Liver (tissue), 9 donors: ENCODE data around the gene CCNB2. TPM values are rescaled to one million over a fixed set of nuclear protein-coding genes. Genes with fewer than 3 reads are reported as not detected.
"Not testable (repeated sequence)": the region's sequence is repeated elsewhere in the genome, so short reads cannot be mapped to it uniquely, and the experiment has no call there.

ENCODE experiments used
- DNase-seq: peaks from one replicate; pipeline ENCODE4 v3.0.0-alpha.2; 2017; ENCODE audit warnings: low spot score
- H3K27ac ChIP-seq, 2 donors: one replicate each; pipeline ENCODE4 v1.7.0; 2013; ENCODE audit warnings: inconsistent platforms in 2 of 2, low read length in 2 of 2, control low read depth in 1 of 2, low read depth in 1 of 2, mild to moderate bottlenecking in 1 of 2
- H3K27me3 ChIP-seq, 4 donors: one replicate each; pipeline versions ENCODE4 v1.6.1 to v1.7.0; 2013; ENCODE audit warnings: low read length in 3 of 4, inconsistent platforms in 1 of 4, mild to moderate bottlenecking in 1 of 4, moderate library complexity in 1 of 4; ENCODE audit not compliant: control insufficient read depth in 4 of 4, insufficient read depth in 4 of 4
- H3K36me3 ChIP-seq, 4 donors: one replicate each; pipeline versions ENCODE4 v1.6.1 to v1.7.0; 2013; ENCODE audit warnings: low read length in 3 of 4, mild to moderate bottlenecking in 3 of 4, low read depth in 1 of 4, moderate library complexity in 1 of 4; ENCODE audit not compliant: control insufficient read depth in 4 of 4, insufficient read depth in 3 of 4
- H3K4me1 ChIP-seq, 4 donors: one replicate each; pipeline versions ENCODE4 v1.6.1 to v1.7.0; 2013; ENCODE audit warnings: low read length in 3 of 4, mild to moderate bottlenecking in 3 of 4, moderate library complexity in 1 of 4; ENCODE audit not compliant: control insufficient read depth in 4 of 4, insufficient read depth in 4 of 4
- H3K4me3 ChIP-seq, 3 donors: one replicate each; pipeline versions ENCODE4 v1.6.1 to v1.7.0; 2013; ENCODE audit warnings: low read length in 3 of 3, control low read depth in 1 of 3, low read depth in 1 of 3, mild to moderate bottlenecking in 1 of 3
- H3K9ac ChIP-seq, 2 donors: one replicate each; pipeline ENCODE4 v1.7.0; 2013; ENCODE audit warnings: low read length in 2 of 2, mild to moderate bottlenecking in 2 of 2, moderate library complexity in 2 of 2, control low read depth in 1 of 2, low read depth in 1 of 2
- H3K9me3 ChIP-seq, 4 donors: one replicate each; pipeline versions ENCODE4 v1.6.1 to v1.7.0; 2013; ENCODE audit warnings: low read length in 3 of 4; ENCODE audit not compliant: control insufficient read depth in 4 of 4
- ATF3 ChIP-seq: IDR thresholded peaks from 2 replicates; pipeline ENCODE4 v1.6.1; 2016; ENCODE audit warnings: antibody characterized with exemption
- EGR1 ChIP-seq, 2 donors: IDR thresholded peaks; 2 replicates each; pipeline ENCODE4 v1.6.1; 2016 to 2018; ENCODE audit warnings: antibody characterized with exemption in 2 of 2, low read depth in 2 of 2
- FOXA1 ChIP-seq: IDR thresholded peaks from 2 replicates; pipeline ENCODE4 v1.6.1; 2016; ENCODE audit warnings: antibody characterized with exemption
- GABPA ChIP-seq, 2 donors: IDR thresholded peaks in 1 of 2; conservative IDR thresholded peaks in 1 of 2; 2 replicates each; pipeline ENCODE4 v1.6.1; 2016; ENCODE audit warnings: antibody characterized with exemption in 2 of 2, mild to moderate bottlenecking in 1 of 2, moderate library complexity in 1 of 2
- HNF4A ChIP-seq, 2 donors: conservative IDR thresholded peaks; 2 replicates each; pipeline ENCODE4 v1.6.1; 2016; ENCODE audit warnings: antibody characterized with exemption in 2 of 2, mild to moderate bottlenecking in 2 of 2
- HNF4G ChIP-seq: IDR thresholded peaks from 2 replicates; pipeline ENCODE4 v1.6.1; 2016; ENCODE audit warnings: antibody characterized with exemption
- MAX ChIP-seq: IDR thresholded peaks from 2 replicates; pipeline ENCODE4 v1.6.1; 2016; ENCODE audit warnings: antibody characterized with exemption
- RXRA ChIP-seq, 2 donors: IDR thresholded peaks; 2 replicates each; pipeline ENCODE4 v1.6.1; 2017 to 2018; ENCODE audit warnings: antibody characterized with exemption in 2 of 2, mild to moderate bottlenecking in 1 of 2
- SP1 ChIP-seq: IDR thresholded peaks from 2 replicates; pipeline ENCODE4 v1.6.1; 2018; ENCODE audit warnings: antibody characterized with exemption, mild to moderate bottlenecking
- ZBTB33 ChIP-seq: IDR thresholded peaks from 2 replicates; pipeline ENCODE4 v1.6.1; 2016; ENCODE audit warnings: antibody characterized with exemption
- WGBS: extraction: QIAGEN DNeasy Blood & Tissue Kit; methylation state at CpG from one replicate; pipeline ENCODE4 v1.1.7; 2013; 5-methylcytosine and 5-hydroxymethylcytosine counted together
- polyA plus RNA-seq, 2 donors: library from polyadenylated mRNA; stranded (reverse) in 1 of 2; unstranded in 1 of 2; fragments of 200-250 nt in 1 of 2; fragments of >200 nt in 1 of 2; fragmentation: Nextera tagmentation in 1 of 2; extraction: Ambion mirVana in 1 of 2; gene quantifications; one replicate each; pipeline versions ENCODE4 v1.2.1 to v1.2.3, GENCODE V29; 2013 to 2015
- total RNA-seq, 2 donors: library from RNA; depleted of rRNA; stranded (reverse); fragments of >200 nt; gene quantifications; one replicate each; pipeline ENCODE4 v1.2.3, GENCODE V29; 2014
- donor health status: healthy.
- donor health status: healthy.
- donor health status: healthy.
- donor health status: healthy.
- donor health status: healthy.

CCNB2 gene
- total and polyA plus RNA-seq, 4 donors: 0.42 to 53.1 (median 2.0) TPM

DNA sequence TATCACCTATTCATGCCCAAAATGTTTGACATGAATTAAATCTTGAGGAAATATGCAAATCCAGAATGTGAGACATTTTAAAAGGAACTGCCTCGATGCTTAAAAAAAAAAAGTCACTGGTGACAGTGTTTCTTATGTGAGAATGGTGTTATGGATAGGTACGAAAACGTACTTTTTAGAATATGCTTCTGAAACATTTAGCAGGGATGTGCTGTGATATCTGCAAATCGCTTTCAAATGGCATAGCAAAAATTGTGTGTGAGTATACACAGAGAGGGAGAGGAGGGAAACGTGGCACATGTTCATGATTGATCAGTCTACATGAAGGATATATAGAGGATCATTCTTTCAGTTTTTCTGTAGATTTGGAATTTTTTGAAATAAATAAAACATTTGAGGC, 16.0 kb downstream of the CCNB2 start:
- H3K9ac ChIP-seq: no peak overlapping the region
- 96% methylated on average over 5 of the region's 5 CpGs for WGBS
- H3K9me3 ChIP-seq: no peaks in the 10 kb centered on the region
- no peak for DNase-seq
- no peak overlapping the region for H3K27ac ChIP-seq
- TF ChIP-seq GABPA (IDR thresholded peaks at IDR 0.05 in 1 of 2, conservative IDR thresholded peaks at IDR 0.05 in 1 of 2): no peak
- no peak for TF ChIP-seq HNF4G
- no peak for TF ChIP-seq EGR1 (IDR thresholded peaks at IDR 0.05; ENCODE audit: low read depth in 2 of 2)
- TF ChIP-seq RXRA (IDR thresholded peaks at IDR 0.05): no peak
- no peak for TF ChIP-seq MAX
- no peak for TF ChIP-seq ZBTB33
- H3K27me3 ChIP-seq: no peaks in the 10 kb centered on the region
- H3K4me3 ChIP-seq: no peak overlapping the region
- no peaks in the 10 kb centered on the region for H3K4me1 ChIP-seq
- H3K36me3 ChIP-seq: no peaks in the 10 kb centered on the region

DNA sequence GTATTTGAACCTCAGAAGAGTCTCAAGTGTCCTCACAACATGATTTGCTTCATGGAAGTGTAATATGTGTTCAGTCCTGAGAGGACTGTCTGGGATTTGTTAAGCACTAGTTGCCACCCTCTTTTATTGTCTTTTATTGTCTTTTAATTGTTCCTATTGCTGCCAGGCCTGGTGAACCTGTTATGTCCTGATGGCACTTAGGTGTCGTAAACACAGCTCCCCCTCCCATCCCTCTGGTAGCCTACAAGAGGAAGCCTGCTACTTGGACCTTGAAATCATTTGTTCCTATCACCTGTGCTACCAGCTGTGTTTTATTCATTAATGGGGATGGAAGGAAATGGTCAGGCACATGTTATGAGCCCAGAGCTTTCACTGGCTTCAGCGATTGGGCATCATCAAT, 19.3 kb downstream of the CCNB2 start:
- no peak overlapping the region for H3K4me3 ChIP-seq
- no peak overlapping the region for H3K9ac ChIP-seq
- TF ChIP-seq RXRA (IDR thresholded peaks at IDR 0.05) (no peak), HNF4A (conservative IDR thresholded peaks at IDR 0.05) (no peak), ATF3 (no peak), SP1 (no peak), FOXA1 (no peak), GABPA (IDR thresholded peaks at IDR 0.05 in 1 of 2, conservative IDR thresholded peaks at IDR 0.05 in 1 of 2) (no peak)
- H3K36me3 ChIP-seq: no peaks in the 10 kb centered on the region
- WGBS: 87% methylated on average over 2 of the region's 2 CpGs
- no peak for DNase-seq
- H3K4me1 ChIP-seq: no peaks in the 10 kb centered on the region
- no peaks in the 10 kb centered on the region for H3K27me3 ChIP-seq
- H3K9me3 ChIP-seq: peaks cover 0 to 4% (median 0%) of the 10 kb centered on the region in 4 donors
- H3K27ac ChIP-seq: no peak overlapping the region

DNA sequence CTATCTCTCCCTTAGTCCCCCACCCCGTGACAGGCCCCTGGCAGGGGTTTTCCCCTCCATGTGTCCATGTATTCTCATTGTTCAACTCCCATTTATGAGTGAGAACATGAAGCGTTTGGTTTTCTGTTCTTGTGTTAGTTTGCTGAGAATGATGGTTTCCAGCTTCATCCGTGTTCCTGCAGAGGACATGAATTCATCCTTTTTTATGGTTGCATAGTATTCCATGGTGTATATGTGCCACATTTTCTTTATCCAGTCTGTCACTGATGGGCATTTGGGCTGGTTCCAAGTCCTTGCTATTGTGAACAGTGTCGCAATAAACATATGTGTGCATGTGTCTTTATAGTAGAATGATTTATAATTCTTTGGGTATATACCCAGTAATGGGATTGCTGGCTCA, 20.7 kb downstream of the CCNB2 start:
- H3K27ac ChIP-seq, H3K9me3 ChIP-seq, H3K27me3 ChIP-seq, H3K4me1 ChIP-seq, H3K9ac ChIP-seq, DNase-seq, H3K36me3 ChIP-seq, H3K4me3 ChIP-seq: not testable (repeated sequence)
- 97% methylated on average over 4 of the region's 4 CpGs for WGBS

DNA sequence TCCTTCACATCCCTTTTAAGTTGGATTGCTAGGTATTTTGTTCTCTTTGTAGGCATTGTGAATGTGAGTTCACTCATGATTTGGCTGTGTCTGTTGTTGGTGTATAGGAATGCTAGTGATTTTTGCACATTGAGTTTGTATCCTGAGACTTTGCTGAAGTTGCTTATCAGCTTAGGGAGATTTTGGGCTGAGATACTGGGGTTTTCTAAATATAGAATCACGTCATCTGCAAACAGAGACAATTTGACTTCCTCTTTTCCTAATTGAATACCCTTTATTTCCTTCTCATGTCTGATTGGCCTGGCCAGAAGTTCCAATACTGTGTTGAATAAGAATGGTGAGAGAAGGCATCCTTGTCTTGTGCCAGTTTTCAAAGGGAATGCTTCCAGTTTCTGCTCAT, 22.3 kb downstream of the CCNB2 start:
- H3K4me1 ChIP-seq, H3K27me3 ChIP-seq, H3K27ac ChIP-seq, H3K4me3 ChIP-seq, DNase-seq, H3K36me3 ChIP-seq, H3K9ac ChIP-seq, H3K9me3 ChIP-seq: not testable (repeated sequence)
- 92% methylated on average over 1 of the region's 1 CpG for WGBS
